Activated CD4-positive, alpha-beta memory T cell treated with anti-CD3 and anti-CD28 coated beads for 36 hours (primary cell): ENCODE measurements around the gene A3GALT2. TPM values are rescaled to one million over a fixed set of nuclear protein-coding genes. Genes with fewer than 3 reads are reported as not detected.

Source experiments
- CTCF ChIA-PET: fragments of 350-600 bp; sonication (Branson Sonifier 250); formaldehyde crosslinking; loops from one replicate; lab custom pipeline; 2021; ENCODE audit warnings: antibody characterized with exemption, inconsistent platforms; lab: Charles Lee
- POLR2A ChIA-PET: fragments of 350-600 bp; sonication (Branson Sonifier 250); formaldehyde crosslinking; loops from one replicate; lab custom pipeline; 2021; ENCODE audit warnings: antibody characterized with exemption; lab: Charles Lee
- DNase-seq: peaks from one replicate; pipeline ENCODE4 v3.0.0-alpha.2; 2020
- H3K27ac Mint-ChIP-seq: one replicate; pipeline ENCODE4 v1.8.0; 2021; ENCODE audit warnings: mixed read lengths
- H3K27me3 Mint-ChIP-seq: one replicate; pipeline ENCODE4 v1.8.0; 2021; ENCODE audit warnings: mixed read lengths
- H3K36me3 Mint-ChIP-seq: one replicate; pipeline ENCODE4 v1.8.0; 2021; ENCODE audit warnings: mixed read lengths
- H3K4me1 Mint-ChIP-seq: one replicate; pipeline ENCODE4 v1.8.0; 2021; ENCODE audit warnings: low read depth, mixed read lengths
- H3K4me3 Mint-ChIP-seq: one replicate; pipeline ENCODE4 v1.8.0; 2021; ENCODE audit warnings: mild to moderate bottlenecking, mixed read lengths
- H3K9me3 Mint-ChIP-seq: one replicate; pipeline ENCODE4 v1.8.0; 2021; ENCODE audit warnings: mixed read lengths
- intact Hi-C: fragments of 100-400 bp; cut with micrococcal nuclease; formaldehyde crosslinking; loops from one replicate; pipeline ENCODE4 v1.15.1; 2023
- total RNA-seq, 2 experiments: library from RNA; stranded (reverse); gene quantifications; one replicate each; pipeline ENCODE4 v1.2.3, GENCODE V29; 2021

The A3GALT2 gene
- total RNA-seq, 2 experiments from 2014 or later, result not detected

DNA sequence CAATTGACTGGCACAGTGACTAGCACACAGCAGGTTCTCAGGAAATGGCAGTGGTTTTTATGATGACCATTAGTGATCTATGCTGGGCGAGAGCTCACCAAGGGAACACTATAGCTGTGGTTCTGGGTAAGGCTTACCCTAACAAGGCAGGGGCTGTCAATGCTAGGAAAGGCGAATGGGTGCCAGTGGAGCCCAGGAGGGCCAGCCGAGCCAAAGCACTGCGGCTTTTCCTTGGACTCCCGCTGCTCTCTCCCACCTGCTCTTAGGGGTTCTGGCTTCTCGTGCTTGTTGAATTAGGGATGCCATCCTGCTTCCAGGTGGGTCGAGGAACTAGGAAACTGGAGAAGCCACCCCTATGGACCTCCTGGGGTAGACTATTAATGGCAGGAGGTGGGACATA is 10.0 kb upstream of the A3GALT2 start:
- peaks cover 27% of the 10 kb centered on the region for H3K36me3 Mint-ChIP-seq
- peaks cover 5% of the 10 kb centered on the region for H3K4me1 Mint-ChIP-seq
- intact Hi-C loops, result no loop called here
- CTCF ChIA-PET, result interaction anchor here (1.5 to 2.1 kb wide), 2 partner anchors 33 to 35 kb away, joined by 5 to 7 read pairs; no protein-coding TSS in a partner anchor
- POLR2A ChIA-PET, result no interaction called here
- no peaks in the 10 kb centered on the region for H3K27me3 Mint-ChIP-seq
- DNase-seq, result no peak
- no peak overlapping the region for H3K4me3 Mint-ChIP-seq
- H3K9me3 Mint-ChIP-seq, result no peaks in the 10 kb centered on the region
- H3K27ac Mint-ChIP-seq, result no peak overlapping the region

DNA sequence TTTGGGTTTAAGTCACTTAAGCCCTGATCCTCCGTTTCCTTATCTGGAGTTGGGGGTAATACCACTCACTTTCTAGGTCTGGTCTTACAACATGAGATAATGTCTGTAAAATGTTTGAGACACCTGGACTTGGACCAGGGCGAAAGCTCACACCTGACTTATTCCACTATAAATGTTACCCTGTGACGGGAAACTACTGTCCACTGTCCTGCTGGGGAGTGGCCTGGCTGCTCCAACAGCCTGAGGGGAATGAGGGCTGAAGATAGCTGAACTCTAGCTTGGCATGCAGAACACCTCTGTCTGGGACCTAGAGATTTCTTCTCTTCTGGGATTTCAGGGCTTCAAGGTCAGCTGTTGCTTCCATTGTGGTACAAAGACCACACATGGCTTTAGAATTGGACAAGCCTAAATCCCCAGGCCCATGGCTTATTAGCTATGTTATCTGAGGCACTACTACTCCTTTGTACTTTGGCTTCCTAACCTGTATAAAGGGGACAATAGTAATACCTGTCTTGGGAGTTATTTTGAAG is 9.5 kb upstream of the A3GALT2 start:
- CTCF ChIA-PET, result interaction anchor here (1.5 to 2.1 kb wide), 2 partner anchors 33 to 35 kb away, joined by 5 to 7 read pairs; no protein-coding TSS in a partner anchor
- H3K9me3 Mint-ChIP-seq, result no peaks in the 10 kb centered on the region
- no peak for DNase-seq
- H3K4me1 Mint-ChIP-seq, result peaks cover 5% of the 10 kb centered on the region
- POLR2A ChIA-PET, result no interaction called here
- H3K27ac Mint-ChIP-seq, result no peak overlapping the region
- no peak overlapping the region for H3K4me3 Mint-ChIP-seq
- intact Hi-C loops, result no loop called here
- H3K27me3 Mint-ChIP-seq, result no peaks in the 10 kb centered on the region
- peaks cover 32% of the 10 kb centered on the region for H3K36me3 Mint-ChIP-seq

DNA sequence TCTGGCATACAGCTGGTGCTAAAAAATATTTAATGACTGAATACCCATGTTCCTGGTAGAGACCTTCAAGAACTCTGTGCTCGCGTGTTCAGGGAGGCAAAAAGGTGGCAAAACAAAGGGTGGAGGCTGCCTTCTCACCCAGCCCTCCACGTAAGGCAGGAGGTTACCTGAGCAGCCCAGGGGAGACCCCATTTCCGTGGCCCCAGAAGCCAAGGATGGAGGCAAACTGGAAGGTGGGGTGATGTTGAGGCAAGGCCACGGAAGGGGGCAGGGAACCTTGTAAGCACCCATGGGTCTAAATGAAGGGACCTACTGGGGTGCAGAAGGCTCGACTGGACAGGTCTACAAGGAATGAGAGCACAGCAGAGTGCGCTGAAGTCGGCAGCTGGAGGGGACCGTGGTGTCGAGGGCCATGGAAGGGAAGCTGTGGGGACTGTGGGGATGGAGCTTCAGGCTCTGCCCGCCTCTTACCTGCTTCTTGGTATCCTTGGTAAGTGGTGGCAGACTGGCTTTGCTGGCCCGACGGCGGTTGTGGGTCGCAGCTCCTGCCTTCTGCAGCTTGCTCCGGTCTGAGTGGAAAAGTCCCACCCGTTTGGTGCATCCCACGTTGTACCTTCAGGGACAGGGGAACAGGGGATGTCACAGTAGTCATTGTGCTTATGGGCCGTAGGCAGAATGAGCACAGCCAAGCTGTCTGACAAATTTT is 8.9 kb upstream of the A3GALT2 start:
- no peak for DNase-seq
- Mint-ChIP-seq H3K27me3 (no peaks in the 10 kb centered on the region), H3K4me1 (no peaks in the 10 kb centered on the region), H3K27ac (no peak overlapping the region), H3K4me3 (no peak overlapping the region), H3K9me3 (no peaks in the 10 kb centered on the region), H3K36me3 (peaks cover 32% of the 10 kb centered on the region)
- POLR2A ChIA-PET, result interaction anchor here (0.6 to 1.1 kb wide), 2 partner anchors 12 to 35 kb away, joined by 3 to 4 read pairs; no protein-coding TSS in a partner anchor
- intact Hi-C loops, result no loop called here
- CTCF ChIA-PET, result interaction anchor here (1.5 to 2.1 kb wide), 2 partner anchors 32 to 34 kb away, joined by 5 to 7 read pairs; no protein-coding TSS in a partner anchor

DNA sequence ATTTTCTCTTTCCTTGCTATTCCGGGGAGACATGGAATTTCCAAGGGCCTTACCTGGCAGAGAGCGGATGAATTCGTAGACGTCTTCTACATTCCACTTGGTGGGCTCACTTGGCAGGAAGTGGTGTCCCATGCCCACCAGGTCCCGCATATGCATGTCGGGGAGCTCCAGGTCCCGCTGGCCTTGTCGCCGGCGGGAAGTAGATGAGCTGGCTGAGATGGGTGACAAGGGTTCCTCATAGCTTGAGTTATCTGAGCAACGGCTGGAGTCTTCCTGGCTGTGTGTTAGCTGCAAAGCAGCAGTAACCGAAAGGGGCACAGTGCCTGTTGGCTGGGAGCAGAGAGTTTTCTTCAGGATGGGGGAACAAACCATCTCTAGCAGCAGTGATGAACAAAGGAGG is 7.9 kb upstream of the A3GALT2 start:
- Mint-ChIP-seq H3K27ac (no peak overlapping the region), H3K4me3 (no peak overlapping the region), H3K36me3 (peaks cover 36% of the 10 kb centered on the region), H3K4me1 (no peaks in the 10 kb centered on the region), H3K27me3 (no peaks in the 10 kb centered on the region), H3K9me3 (no peaks in the 10 kb centered on the region)
- no peak for DNase-seq
- intact Hi-C loops, result no loop called here
- CTCF ChIA-PET, result interaction anchor here (2.1 kb wide), 1 partner anchor 31 kb away, joined by 7 read pairs; no protein-coding TSS in a partner anchor
- POLR2A ChIA-PET, result interaction anchor here (1.1 kb wide), 1 partner anchor 13 kb away, joined by 4 read pairs; no protein-coding TSS in a partner anchor

DNA sequence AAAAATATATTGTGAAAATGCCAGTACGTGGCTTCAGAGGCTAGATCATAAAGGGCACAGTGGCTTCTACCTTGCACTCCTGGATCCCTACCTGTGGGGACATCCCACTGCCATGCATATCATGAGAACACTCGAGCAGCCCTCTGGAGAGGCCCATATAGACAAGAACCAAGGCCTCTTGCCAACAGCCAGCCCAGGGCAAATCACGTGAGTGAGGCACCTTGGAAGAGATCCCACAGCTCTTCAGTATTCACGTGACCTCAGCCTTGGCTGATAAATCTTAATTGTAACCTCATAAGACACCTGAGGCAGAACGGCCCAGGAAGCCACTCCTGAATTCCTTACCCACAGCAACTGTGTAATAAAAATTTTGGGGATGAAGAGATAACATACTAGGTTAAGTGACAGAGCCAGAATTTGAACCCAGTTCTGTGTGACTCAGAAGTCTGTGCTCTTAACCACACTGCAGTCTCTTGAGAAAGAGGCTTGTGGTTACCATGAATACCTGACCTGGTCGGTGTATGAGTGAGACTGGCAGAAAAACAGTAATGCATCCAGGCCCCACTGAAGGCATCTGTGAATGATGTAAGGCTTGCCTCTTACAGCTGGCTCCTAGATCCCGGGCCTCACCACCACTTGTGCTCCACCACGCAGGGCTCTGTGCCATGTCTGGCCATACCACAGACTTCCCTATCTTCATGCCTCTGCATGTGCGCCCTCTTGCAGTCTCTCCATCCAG is 6.9 kb upstream of the A3GALT2 start:
- Mint-ChIP-seq H3K27me3 (no peaks in the 10 kb centered on the region), H3K36me3 (peaks cover 34% of the 10 kb centered on the region), H3K4me3 (no peak overlapping the region), H3K9me3 (no peaks in the 10 kb centered on the region), H3K27ac (no peak overlapping the region), H3K4me1 (no peaks in the 10 kb centered on the region)
- CTCF ChIA-PET, result no interaction called here
- intact Hi-C loops, result no loop called here
- POLR2A ChIA-PET, result no interaction called here
- DNase-seq, result no peak

DNA sequence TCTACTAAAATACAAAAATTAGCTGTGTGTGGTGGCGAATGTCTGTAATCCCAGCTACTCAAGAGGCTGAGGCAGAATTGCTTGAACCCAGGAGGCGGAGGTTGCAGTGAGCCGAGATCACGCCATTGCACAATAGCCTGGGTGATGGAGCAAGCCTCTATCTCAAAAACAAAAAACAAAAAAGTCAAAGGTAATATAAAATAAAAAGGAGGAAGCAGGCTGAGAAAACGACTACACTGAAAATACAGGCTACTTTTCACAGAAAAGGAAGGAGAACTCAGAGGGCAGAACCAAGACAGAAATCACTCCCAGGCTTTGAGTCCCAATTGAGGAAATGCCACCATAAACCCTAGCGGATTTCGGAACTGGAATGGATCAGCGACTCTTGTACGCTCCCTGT is 5.9 kb upstream of the A3GALT2 start:
- intact Hi-C loops, result no loop called here
- H3K27ac Mint-ChIP-seq, result no peak overlapping the region
- POLR2A ChIA-PET, result no interaction called here
- no peaks in the 10 kb centered on the region for H3K27me3 Mint-ChIP-seq
- DNase-seq, result no peak
- H3K4me3 Mint-ChIP-seq, result no peak overlapping the region
- peaks cover 34% of the 10 kb centered on the region for H3K36me3 Mint-ChIP-seq
- H3K4me1 Mint-ChIP-seq, result no peaks in the 10 kb centered on the region
- CTCF ChIA-PET, result no interaction called here
- H3K9me3 Mint-ChIP-seq, result no peaks in the 10 kb centered on the region

DNA sequence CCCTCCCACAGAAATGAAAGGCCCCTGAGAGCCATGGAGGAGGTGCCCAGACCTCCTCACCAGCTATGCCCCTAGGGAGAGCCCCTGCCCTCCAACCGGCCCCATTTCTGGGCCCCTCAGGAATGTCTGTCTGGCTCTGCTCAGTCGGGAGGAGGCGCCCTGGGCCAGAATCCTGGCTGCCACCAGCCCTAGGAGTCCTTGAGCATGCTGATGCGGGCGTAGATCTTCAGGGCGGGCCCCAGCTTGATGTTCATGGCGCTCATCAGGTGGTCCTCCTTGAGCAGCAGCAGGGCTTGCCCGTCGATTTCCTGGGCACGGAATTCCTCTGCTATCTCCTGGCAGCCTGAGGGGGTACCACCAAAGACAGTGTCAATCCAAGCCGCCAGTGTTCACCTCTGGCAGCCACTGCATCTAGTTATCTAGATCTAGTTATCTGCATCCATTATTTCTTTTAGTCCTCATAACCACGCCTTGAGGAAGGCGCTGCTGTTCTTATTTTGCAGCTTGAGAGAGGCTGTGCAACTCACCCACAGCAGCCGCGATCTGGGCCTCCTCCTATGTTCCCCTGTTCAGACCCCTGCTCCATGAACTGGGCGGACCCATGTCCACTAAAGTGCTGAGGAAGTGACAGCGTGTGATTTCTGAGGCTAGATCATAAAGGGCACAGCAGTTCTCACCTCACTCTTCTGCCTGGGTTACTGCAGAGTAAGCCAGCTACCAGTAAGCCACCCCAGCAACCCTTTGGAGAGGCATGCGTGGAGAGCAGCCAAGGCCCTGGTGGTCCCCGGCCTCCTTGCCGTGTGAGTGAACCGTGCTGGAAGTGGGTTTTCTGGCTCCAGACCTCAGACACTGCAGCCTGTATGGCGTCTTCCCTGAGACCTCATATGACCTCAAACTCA is 4.0 kb upstream of the A3GALT2 start:
- CTCF ChIA-PET, result interaction anchor here (1.5 kb wide), 1 partner anchor 288 kb away, joined by 3 read pairs; no protein-coding TSS in a partner anchor
- Mint-ChIP-seq H3K4me1 (no peaks in the 10 kb centered on the region), H3K4me3 (no peak overlapping the region), H3K9me3 (no peaks in the 10 kb centered on the region), H3K36me3 (peaks cover 34% of the 10 kb centered on the region), H3K27ac (no peak overlapping the region), H3K27me3 (no peaks in the 10 kb centered on the region)
- intact Hi-C loops, result no loop called here
- DNase-seq, result no peak
- POLR2A ChIA-PET, result no interaction called here

DNA sequence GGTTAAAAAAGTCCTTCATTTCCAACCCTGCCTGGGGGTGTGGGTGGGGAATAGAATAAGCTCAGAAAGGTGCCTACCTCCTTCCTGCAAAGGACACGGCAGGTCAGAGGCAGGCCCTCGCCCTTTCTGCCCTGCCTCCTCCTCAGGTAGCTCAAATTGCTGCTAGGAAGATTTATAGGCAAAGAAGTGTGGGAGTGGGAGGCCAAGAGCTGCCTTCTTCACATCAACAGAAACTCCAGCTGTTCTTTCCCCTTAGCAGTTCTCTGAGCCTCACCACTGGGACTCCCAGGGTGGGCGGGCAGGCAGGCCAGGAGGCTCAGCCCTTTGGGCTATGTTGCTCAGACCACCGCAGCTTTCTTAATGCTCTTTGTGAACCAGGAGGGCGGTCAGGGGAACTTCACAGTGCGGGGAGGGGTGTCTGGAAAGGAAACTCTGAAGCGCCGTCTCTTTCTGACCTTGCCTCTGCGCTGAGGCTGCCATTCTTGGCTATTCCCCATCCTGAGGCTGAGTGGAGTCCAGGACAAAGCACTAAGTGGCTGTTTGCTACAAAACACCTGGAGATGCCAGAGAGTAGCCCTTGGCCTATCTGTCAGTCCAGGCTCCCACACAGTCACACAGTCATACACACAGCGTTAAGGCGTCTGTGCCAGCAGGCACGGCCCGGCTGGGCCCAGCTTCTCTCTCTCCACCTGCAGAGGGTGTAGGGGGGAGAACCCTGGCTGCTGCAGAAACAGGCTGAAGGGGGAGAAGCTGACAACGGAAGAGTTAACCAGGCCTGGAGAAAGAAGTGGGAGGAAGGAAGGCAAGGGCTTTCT is 3.0 kb upstream of the A3GALT2 start:
- Mint-ChIP-seq H3K9me3 (no peaks in the 10 kb centered on the region), H3K27me3 (no peaks in the 10 kb centered on the region), H3K27ac (no peak overlapping the region), H3K36me3 (peaks cover 27% of the 10 kb centered on the region), H3K4me1 (no peaks in the 10 kb centered on the region), H3K4me3 (no peak overlapping the region)
- DNase-seq, result no peak
- intact Hi-C loops, result no loop called here
- ChIA-PET CTCF (interaction anchor here (1.0 to 1.5 kb wide), 2 partner anchors 29 to 289 kb away, joined by 3 to 5 read pairs; no protein-coding TSS in a partner anchor), POLR2A (no interaction called here)

DNA sequence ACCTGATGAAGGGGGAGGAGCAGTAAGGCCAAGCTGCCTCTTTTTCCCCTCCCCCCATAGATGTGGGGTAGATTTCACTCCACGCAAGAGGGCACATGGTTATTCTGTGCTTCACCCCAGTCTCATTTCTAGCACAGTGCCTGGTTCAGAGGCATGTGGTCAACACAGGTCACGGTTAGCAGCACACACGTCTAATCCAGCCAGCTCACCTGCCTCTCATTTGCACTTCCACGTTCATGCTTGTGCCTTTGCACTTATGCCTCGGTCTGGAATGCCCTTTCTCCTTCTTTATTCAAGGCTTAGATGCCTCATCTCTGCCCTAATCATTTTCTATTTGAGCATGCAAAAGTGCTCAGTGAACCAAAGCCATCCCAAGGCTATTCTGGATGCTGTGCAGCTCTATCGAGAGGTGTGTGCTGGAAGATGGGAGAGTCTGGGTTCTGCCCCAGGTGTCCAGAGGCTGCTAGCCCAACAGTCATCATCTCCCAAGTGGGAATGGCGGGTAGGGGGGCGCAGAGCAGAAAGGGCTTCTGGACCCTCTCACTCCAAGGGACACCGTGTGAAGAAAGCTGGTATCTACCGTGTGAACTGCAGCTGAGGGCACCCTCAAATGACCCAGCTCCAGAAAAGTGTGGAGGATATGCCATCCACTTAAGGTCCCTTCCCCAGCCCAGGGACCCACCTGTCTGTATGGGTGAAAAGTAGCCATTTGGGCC is 2.1 kb upstream of the A3GALT2 start:
- H3K4me1 Mint-ChIP-seq, result no peaks in the 10 kb centered on the region
- peaks cover 21% of the 10 kb centered on the region for H3K36me3 Mint-ChIP-seq
- no peak overlapping the region for H3K4me3 Mint-ChIP-seq
- no peak overlapping the region for H3K27ac Mint-ChIP-seq
- POLR2A ChIA-PET, result no interaction called here
- H3K27me3 Mint-ChIP-seq, result no peaks in the 10 kb centered on the region
- no peaks in the 10 kb centered on the region for H3K9me3 Mint-ChIP-seq
- no peak for DNase-seq
- intact Hi-C loops, result no loop called here
- CTCF ChIA-PET, result interaction anchor here (1.0 to 1.5 kb wide), 2 partner anchors 28 to 290 kb away, joined by 3 to 5 read pairs; no protein-coding TSS in a partner anchor

DNA sequence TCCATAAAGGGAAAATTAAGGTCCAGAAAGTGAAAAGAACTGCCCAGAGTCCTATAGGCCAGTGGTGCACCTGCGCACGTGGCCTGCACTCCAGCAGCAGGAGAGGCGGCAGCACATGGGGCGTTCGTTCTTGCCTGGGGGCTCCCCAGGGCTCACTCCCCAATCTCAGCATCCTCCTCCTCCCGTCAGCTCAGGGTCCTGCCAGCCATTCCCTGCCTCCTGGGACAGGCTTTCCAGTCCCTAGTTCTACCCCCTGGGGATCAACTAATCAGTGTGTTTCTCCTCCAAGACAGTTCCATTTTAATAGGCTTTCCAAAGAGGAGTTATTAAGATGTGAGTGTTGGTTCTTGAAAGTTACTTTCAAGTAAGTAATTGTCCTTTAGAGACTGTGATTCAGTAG is 1.2 kb upstream of the A3GALT2 start:
- intact Hi-C loops, result no loop called here
- H3K27me3 Mint-ChIP-seq, result no peaks in the 10 kb centered on the region
- peaks cover 21% of the 10 kb centered on the region for H3K36me3 Mint-ChIP-seq
- no peaks in the 10 kb centered on the region for H3K4me1 Mint-ChIP-seq
- H3K27ac Mint-ChIP-seq, result no peak overlapping the region
- no peak overlapping the region for H3K4me3 Mint-ChIP-seq
- H3K9me3 Mint-ChIP-seq, result no peaks in the 10 kb centered on the region
- ChIA-PET POLR2A (no interaction called here), CTCF (no interaction called here)
- no peak for DNase-seq
